ENCODE measurements around the gene MRPL46. TPM values are rescaled to one million over a fixed set of nuclear protein-coding genes. Genes with fewer than 3 reads are reported as not detected.
A peak's percentile ranks its signal among the peaks of the same experiment; 100 is the strongest.

MRPL46 gene
- total RNA-seq, result 10 to 100 TPM; 28.8 to 31.3 TPM

DNA sequence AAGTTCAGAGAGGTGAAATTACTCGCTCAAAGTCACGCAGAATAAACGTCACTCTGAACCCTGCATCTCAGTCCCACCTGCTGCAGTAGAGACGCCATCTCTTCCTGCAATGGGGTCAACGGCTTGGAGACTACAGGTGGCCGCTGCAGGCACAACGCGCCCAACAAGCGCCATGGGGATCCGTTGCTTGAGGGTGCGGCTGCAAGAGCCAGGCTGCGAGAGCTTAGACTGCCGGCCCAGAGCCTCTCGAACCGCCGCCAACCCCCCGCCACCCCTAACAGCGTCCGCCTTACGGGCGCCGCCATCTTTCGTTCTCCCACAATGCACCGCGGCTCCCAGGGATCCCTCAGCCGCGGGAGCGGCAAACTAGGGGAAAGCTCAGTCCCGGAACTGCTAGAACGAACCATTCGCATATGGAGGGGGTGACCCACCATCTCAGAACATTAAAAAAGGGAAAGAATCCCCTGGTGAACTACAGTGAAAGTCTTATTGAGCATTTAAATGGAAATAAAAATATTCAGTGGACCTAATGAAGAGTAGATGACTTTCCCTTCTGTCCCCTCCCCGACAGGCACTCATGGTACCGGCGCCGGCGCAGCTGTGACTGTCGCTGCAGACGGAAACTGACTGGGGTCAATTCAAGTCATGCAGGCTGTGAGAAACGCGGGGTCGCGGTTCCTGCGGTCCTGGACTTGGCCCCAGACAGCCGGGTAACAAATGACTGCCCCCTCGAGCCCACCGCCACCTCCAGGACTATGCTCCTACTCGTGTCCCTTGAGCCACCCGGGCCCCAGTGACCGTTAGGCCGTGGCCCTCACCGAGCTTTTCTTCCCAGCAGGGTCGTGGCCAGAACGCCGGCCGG, at the start of gene MRPL46, which contains the start of gene MRPS11:
Gene MRPL46 (minus strand): TSS at position 316 of the 862 bp plus-strand sequence. CDS start 11 bp downstream, at position 305.
Gene MRPS11 (plus strand): TSS at position 636 of the 862 bp plus-strand sequence. CDS start 10 bp downstream, at position 646.
- DNase-seq (peak; percentile 93), ATAC-seq (peak; percentile 93)
- no peaks in the 10 kb centered on the region for H3K9me3 Mint-ChIP-seq (ENCODE audit: insufficient read depth)
- peaks cover 29% of the 10 kb centered on the region for H3K4me1 Mint-ChIP-seq (ENCODE audit: low read depth)
- POLR2A ChIA-PET, result interaction anchor here (0.6 to 2.1 kb wide), 12 partner anchors 10 to 437 kb away, joined by 3 to 13 read pairs (median 4); partner anchors contain the start of genes AEN and ISG20
- peak within 1 kb of the TSS; percentile 95 for H3K4me3 Mint-ChIP-seq
- CTCF ChIA-PET, result interaction anchor here (1.1 to 5.7 kb wide), 7 partner anchors 12 to 197 kb away, joined by 3 to 34 read pairs (median 5); no protein-coding TSS in a partner anchor
- no peaks in the 10 kb centered on the region for H3K27me3 Mint-ChIP-seq (ENCODE audit: low read depth)
- H3K36me3 Mint-ChIP-seq (ENCODE audit: low read depth), result peaks cover 36% of the 10 kb centered on the region
- peak within 1 kb of the TSS; percentile 99 for H3K27ac Mint-ChIP-seq

- DNase-seq (no peak), ATAC-seq (no peak)
- H3K4me1 Mint-ChIP-seq (ENCODE audit: low read depth), result peaks cover 5% of the 10 kb centered on the region
- H3K4me3 Mint-ChIP-seq, result no peak overlapping the region
- no peaks in the 10 kb centered on the region for H3K36me3 Mint-ChIP-seq (ENCODE audit: low read depth)
- H3K9me3 Mint-ChIP-seq (ENCODE audit: insufficient read depth), result no peaks in the 10 kb centered on the region
- CTCF ChIA-PET, result interaction anchor here (1.1 kb wide), 1 partner anchor 9 kb away, joined by 3 read pairs; no protein-coding TSS in a partner anchor
- H3K27ac Mint-ChIP-seq, result no peak overlapping the region
- no peaks in the 10 kb centered on the region for H3K27me3 Mint-ChIP-seq (ENCODE audit: low read depth)
- POLR2A ChIA-PET, result no interaction called here
These were observed 46.0 kb upstream of the MRPL46 start for GRCh38 chr15:88513195-88513594.

GRCh38 chr15:88512601-88513000, 45.4 kb upstream of the MRPL46 start:
- no peak for DNase-seq
- Mint-ChIP-seq H3K36me3 (ENCODE audit: low read depth) (no peaks in the 10 kb centered on the region), H3K9me3 (ENCODE audit: insufficient read depth) (no peaks in the 10 kb centered on the region), H3K4me1 (ENCODE audit: low read depth) (peaks cover 5% of the 10 kb centered on the region), H3K4me3 (no peak overlapping the region), H3K27ac (no peak overlapping the region), H3K27me3 (ENCODE audit: low read depth) (no peaks in the 10 kb centered on the region)
- ChIA-PET CTCF (interaction anchor here (1.1 kb wide), 1 partner anchor 10 kb away, joined by 3 read pairs; no protein-coding TSS in a partner anchor), POLR2A (no interaction called here)
- ATAC-seq, result no peak

DNA sequence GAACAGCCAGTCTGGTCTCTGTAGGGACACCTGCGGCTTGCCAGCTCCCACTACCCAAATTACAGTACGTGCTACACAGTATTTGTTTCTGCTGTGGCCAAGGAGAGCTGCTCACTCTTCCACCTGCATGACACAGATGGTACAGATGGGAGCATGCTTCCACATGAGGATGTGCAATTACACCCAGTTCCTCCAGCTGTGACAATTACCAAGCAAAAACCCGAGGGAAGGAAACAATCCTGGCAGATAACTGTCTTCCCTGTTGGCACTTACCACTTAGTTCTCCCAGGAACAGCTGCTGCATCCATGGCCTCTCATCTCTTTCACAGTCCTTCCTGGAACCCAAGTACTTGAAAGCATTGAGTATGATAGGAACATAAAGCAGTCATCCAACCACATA, 44.9 kb upstream of the MRPL46 start:
- peaks cover 5% of the 10 kb centered on the region for H3K4me1 Mint-ChIP-seq (ENCODE audit: low read depth)
- ATAC-seq (no peak), DNase-seq (no peak)
- no peak overlapping the region for H3K27ac Mint-ChIP-seq
- no peaks in the 10 kb centered on the region for H3K27me3 Mint-ChIP-seq (ENCODE audit: low read depth)
- POLR2A ChIA-PET, result no interaction called here
- H3K36me3 Mint-ChIP-seq (ENCODE audit: low read depth), result no peaks in the 10 kb centered on the region
- CTCF ChIA-PET, result interaction anchor here (1.1 kb wide), 1 partner anchor 10 kb away, joined by 3 read pairs; no protein-coding TSS in a partner anchor
- H3K9me3 Mint-ChIP-seq (ENCODE audit: insufficient read depth), result no peaks in the 10 kb centered on the region
- H3K4me3 Mint-ChIP-seq, result no peak overlapping the region

DNA sequence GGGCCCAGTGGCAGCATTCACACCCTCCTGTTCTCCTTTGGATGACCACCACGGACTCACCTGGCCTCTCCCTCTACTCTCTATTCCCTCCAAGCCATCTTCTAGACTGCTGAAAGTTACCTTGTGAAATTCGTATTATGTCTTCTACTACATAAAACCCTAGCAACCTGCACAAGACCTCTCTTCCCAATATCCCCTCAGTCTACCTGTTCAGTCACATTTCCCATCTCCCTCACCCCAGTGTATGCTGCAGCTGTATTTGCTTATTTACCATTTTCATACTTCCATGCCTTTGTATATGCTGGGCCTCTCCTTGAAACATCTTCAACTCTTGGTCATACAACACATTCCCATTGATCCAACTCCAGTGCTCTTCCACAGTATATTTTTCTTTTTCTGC, 44.0 kb upstream of the MRPL46 start:
- Mint-ChIP-seq H3K9me3 (ENCODE audit: insufficient read depth) (no peaks in the 10 kb centered on the region), H3K4me1 (ENCODE audit: low read depth) (peaks cover 5% of the 10 kb centered on the region)
- POLR2A ChIA-PET, result no interaction called here

DNA sequence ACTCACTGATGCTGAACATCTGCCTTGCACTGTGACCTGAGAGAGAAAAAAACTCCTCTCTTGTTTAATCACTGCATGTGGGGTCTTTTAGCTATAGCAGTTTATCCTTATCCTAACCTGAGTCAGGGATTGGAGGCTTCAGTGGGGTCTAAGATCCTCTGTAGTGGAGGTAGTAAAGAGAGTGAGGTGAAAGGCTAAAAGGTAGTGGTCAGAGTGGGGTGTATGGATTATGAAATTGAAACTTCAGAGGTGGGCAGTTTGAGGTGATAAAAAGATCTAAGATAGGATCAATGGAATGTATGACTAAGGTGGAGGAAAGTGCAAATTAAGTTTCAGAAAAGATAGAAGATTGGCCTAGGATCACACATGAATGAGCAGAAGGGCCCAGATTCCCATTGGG, 42.8 kb upstream of the MRPL46 start:
- ChIA-PET POLR2A (no interaction called here), CTCF (no interaction called here)
- Mint-ChIP-seq H3K27ac (no peak overlapping the region), H3K9me3 (ENCODE audit: insufficient read depth) (no peaks in the 10 kb centered on the region), H3K36me3 (ENCODE audit: low read depth) (no peaks in the 10 kb centered on the region), H3K4me3 (no peak overlapping the region), H3K4me1 (ENCODE audit: low read depth) (peaks cover 5% of the 10 kb centered on the region), H3K27me3 (ENCODE audit: low read depth) (no peaks in the 10 kb centered on the region)
- DNase-seq, result no peak
- ATAC-seq, result no peak

More for the DNA sequence above, 44.0 kb upstream of the MRPL46 start:
- no peaks in the 10 kb centered on the region for H3K27me3 Mint-ChIP-seq (ENCODE audit: low read depth)
- DNase-seq (no peak), ATAC-seq (no peak)
- no peak overlapping the region for H3K27ac Mint-ChIP-seq
- CTCF ChIA-PET, result no interaction called here
- no peaks in the 10 kb centered on the region for H3K36me3 Mint-ChIP-seq (ENCODE audit: low read depth)
- H3K4me3 Mint-ChIP-seq, result no peak overlapping the region

DNA sequence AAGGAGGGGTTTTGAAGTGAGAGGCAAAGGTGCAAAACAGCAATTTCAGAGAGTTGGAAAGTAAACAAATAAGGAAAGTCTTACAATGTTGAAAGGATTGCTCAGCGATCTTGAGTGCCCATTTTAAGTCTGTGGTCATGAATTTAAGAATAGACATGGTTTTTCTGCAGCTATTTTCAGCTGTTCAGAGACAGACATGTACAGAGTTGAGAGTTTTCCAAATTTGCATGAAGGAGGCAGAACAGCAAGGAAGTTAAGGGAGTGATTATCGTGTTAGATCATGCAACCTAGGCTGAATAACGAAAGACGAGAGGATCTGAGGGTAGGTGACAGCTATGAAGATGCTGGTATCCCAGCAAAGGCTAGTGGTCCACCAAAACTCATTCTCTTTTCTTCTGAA, 42.1 kb upstream of the MRPL46 start:
- Mint-ChIP-seq H3K27me3 (ENCODE audit: low read depth) (no peaks in the 10 kb centered on the region), H3K36me3 (ENCODE audit: low read depth) (no peaks in the 10 kb centered on the region), H3K9me3 (ENCODE audit: insufficient read depth) (no peaks in the 10 kb centered on the region), H3K4me3 (no peak overlapping the region), H3K4me1 (ENCODE audit: low read depth) (peaks cover 5% of the 10 kb centered on the region), H3K27ac (no peak overlapping the region)
- ATAC-seq, result no peak
- DNase-seq, result no peak
- ChIA-PET CTCF (no interaction called here), POLR2A (no interaction called here)

DNA sequence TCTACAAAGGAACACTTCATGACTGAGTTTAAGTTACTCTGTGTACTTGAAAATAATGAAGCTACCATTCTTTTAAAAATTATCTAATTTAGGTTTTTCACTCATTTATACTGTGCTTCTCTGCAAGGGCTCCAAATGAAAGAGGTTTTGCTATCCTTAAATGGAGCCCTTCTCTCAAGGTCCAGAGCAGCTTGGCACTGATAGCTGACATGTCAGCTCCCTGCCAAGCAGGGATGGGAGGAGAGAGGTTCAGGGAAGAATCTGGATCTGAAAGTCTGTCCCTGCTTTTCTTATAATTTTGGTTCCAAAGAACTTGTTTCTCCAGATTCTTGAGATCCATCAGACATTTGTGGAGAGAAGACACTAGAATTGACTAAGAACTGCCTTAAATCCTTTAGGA, 39.4 kb upstream of the MRPL46 start:
- H3K4me3 Mint-ChIP-seq, result no peak overlapping the region
- no peak overlapping the region for H3K27ac Mint-ChIP-seq
- ChIA-PET POLR2A (no interaction called here), CTCF (interaction anchor here (0.7 kb wide), 1 partner anchor 30 kb away, joined by 3 read pairs; no protein-coding TSS in a partner anchor)
- peaks cover 5% of the 10 kb centered on the region for H3K4me1 Mint-ChIP-seq (ENCODE audit: low read depth)
- no peaks in the 10 kb centered on the region for H3K9me3 Mint-ChIP-seq (ENCODE audit: insufficient read depth)
- ATAC-seq (no peak), DNase-seq (no peak)
- H3K27me3 Mint-ChIP-seq (ENCODE audit: low read depth), result no peaks in the 10 kb centered on the region
- no peaks in the 10 kb centered on the region for H3K36me3 Mint-ChIP-seq (ENCODE audit: low read depth)

DNA sequence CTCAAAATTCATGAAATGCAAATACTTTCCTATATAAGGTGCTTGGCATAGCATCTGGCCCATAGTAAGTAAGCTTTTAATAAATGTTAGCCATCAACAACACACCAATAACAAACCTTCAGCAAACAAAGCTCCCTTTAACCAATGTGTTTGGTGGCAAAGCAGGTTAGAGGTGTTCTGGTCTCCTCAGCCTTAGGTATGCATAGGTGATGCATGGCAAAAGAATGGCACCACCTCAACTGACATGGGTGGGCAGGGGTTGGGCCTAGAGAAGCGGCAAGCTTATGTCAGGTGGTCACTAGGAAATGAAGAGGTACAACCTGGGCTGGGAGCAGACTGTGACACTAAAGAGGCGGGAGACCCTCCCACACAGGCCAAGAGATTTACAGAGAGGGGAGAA, 38.5 kb upstream of the MRPL46 start:
- no peaks in the 10 kb centered on the region for H3K36me3 Mint-ChIP-seq (ENCODE audit: low read depth)
- ChIA-PET POLR2A (no interaction called here), CTCF (no interaction called here)
- no peaks in the 10 kb centered on the region for H3K27me3 Mint-ChIP-seq (ENCODE audit: low read depth)
- no peak overlapping the region for H3K4me3 Mint-ChIP-seq
- no peak overlapping the region for H3K27ac Mint-ChIP-seq
- DNase-seq (no peak), ATAC-seq (no peak)
- peaks cover 5% of the 10 kb centered on the region for H3K4me1 Mint-ChIP-seq (ENCODE audit: low read depth)
- no peaks in the 10 kb centered on the region for H3K9me3 Mint-ChIP-seq (ENCODE audit: insufficient read depth)

DNA sequence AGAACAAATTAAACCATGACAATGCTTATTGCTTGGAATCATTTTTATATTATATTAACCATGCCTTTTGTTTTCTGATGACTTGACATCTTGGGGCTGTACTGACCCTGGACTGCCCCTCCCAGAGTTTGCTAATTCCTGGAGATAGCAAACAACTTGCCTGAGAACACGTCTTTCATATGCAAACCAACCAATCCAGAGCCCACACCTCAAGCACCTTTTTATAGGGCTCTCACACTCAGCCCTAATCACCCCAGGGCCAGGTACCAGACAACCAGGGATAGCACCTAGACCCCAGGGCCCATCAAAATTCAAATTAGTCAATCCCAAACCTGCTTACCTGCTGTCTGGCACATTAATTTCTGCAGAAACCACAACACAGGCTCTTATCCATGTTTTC, 37.3 kb upstream of the MRPL46 start:
- H3K4me3 Mint-ChIP-seq, result no peak overlapping the region
- ChIA-PET POLR2A (no interaction called here), CTCF (no interaction called here)
- DNase-seq, result no peak
- H3K27me3 Mint-ChIP-seq (ENCODE audit: low read depth), result no peaks in the 10 kb centered on the region
- no peaks in the 10 kb centered on the region for H3K4me1 Mint-ChIP-seq (ENCODE audit: low read depth)
- no peak for ATAC-seq
- no peak overlapping the region for H3K27ac Mint-ChIP-seq
- H3K9me3 Mint-ChIP-seq (ENCODE audit: insufficient read depth), result no peaks in the 10 kb centered on the region
- no peaks in the 10 kb centered on the region for H3K36me3 Mint-ChIP-seq (ENCODE audit: low read depth)

GRCh38 chr15:88498996-88499395, 31.8 kb upstream of the MRPL46 start:
- no peaks in the 10 kb centered on the region for H3K9me3 Mint-ChIP-seq (ENCODE audit: insufficient read depth)
- no peak overlapping the region for H3K4me3 Mint-ChIP-seq
- no peaks in the 10 kb centered on the region for H3K4me1 Mint-ChIP-seq (ENCODE audit: low read depth)
- no peak overlapping the region for H3K27ac Mint-ChIP-seq
- POLR2A ChIA-PET, result no interaction called here
- no peaks in the 10 kb centered on the region for H3K27me3 Mint-ChIP-seq (ENCODE audit: low read depth)
- DNase-seq (no peak), ATAC-seq (no peak)
- no peaks in the 10 kb centered on the region for H3K36me3 Mint-ChIP-seq (ENCODE audit: low read depth)
- CTCF ChIA-PET, result no interaction called here

DNA sequence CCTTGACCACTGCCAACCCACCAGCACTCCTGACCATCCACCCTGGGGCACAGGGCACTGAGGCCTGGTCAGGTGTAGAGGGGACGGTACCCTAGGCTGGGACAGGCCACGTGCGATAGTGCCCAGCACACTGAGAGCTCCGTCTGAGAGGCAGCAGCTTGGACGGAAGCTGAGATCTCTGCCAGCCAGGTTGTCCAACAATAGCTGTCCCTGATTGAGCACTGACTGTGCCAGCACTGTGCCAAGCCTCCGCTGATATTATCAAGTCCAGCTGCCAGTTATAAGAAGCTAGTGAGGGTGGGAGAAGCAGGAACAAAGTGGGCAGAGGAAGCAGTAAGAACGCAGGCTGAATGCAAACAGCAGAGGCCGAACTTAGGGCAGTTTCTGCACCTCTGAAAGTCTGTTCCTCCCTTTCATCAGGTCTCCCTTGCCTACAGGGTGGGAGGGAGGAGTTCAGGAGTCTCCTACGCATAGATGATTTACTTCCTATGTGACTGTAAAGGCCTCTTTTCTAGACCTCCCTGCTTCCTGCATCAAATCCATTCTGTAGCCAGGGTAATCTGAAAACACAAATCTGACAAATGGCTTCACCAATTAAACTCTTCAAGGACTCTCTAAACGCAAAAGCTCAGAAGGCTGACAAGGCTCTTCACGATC, 30.0 kb upstream of the MRPL46 start:
- DNase-seq, result no peak
- H3K9me3 Mint-ChIP-seq (ENCODE audit: insufficient read depth), result no peaks in the 10 kb centered on the region
- peak overlapping the region; percentile 6 for H3K27ac Mint-ChIP-seq
- no peaks in the 10 kb centered on the region for H3K27me3 Mint-ChIP-seq (ENCODE audit: low read depth)
- no peak overlapping the region for H3K4me3 Mint-ChIP-seq
- H3K4me1 Mint-ChIP-seq (ENCODE audit: low read depth), result no peaks in the 10 kb centered on the region
- ChIA-PET POLR2A (no interaction called here), CTCF (no interaction called here)
- no peaks in the 10 kb centered on the region for H3K36me3 Mint-ChIP-seq (ENCODE audit: low read depth)
- ATAC-seq, result no peak
